Activated naive CD8-positive, alpha-beta T cell treated with anti-CD3 and anti-CD28 coated beads, Interleukin-2, amount 10 ng/mL, durations not matched to agents 7 days and 5 days (primary cell): Measurements from ENCODE around the gene TNIP1. TPM values are rescaled to one million over a fixed set of nuclear protein-coding genes. Genes with fewer than 3 reads are reported as not detected.

Source experiments
- ATAC-seq: fragments of 150-1000 bp; cut with Tn5 transposase; one replicate; pipeline ENCODE4 v1.10.0; 2021; ENCODE audit warnings: low read depth, moderate library complexity
- POLR2A ChIA-PET: fragments of 350-600 bp; sonication (Branson Sonifier 250); formaldehyde crosslinking; loops from one replicate; lab custom pipeline; 2021; ENCODE audit warnings: antibody characterized with exemption; lab: Charles Lee
- DNase-seq: peaks from one replicate; pipeline ENCODE4 v3.0.0; 2021
- H3K27ac Mint-ChIP-seq: one replicate; pipeline ENCODE4 v1.8.0; 2022; ENCODE audit warnings: mild to moderate bottlenecking, mixed read lengths
- H3K27me3 Mint-ChIP-seq: one replicate; pipeline ENCODE4 v1.8.0; 2022; ENCODE audit warnings: mild to moderate bottlenecking, moderate library complexity, mixed read lengths
- H3K36me3 Mint-ChIP-seq: one replicate; pipeline ENCODE4 v1.8.0; 2021; ENCODE audit warnings: mild to moderate bottlenecking, mixed read lengths
- H3K4me1 Mint-ChIP-seq: one replicate; pipeline ENCODE4 v1.8.0; 2021; ENCODE audit warnings: mixed read lengths
- H3K4me3 Mint-ChIP-seq: one replicate; pipeline ENCODE4 v1.8.0; 2022; ENCODE audit warnings: mild to moderate bottlenecking, moderate library complexity, mixed read lengths
- H3K9me3 Mint-ChIP-seq: one replicate; pipeline ENCODE4 v1.8.0; 2021; ENCODE audit warnings: mixed read lengths
- total RNA-seq, 2 experiments: library from RNA; stranded (reverse); gene quantifications; one replicate each; pipeline ENCODE4 v1.2.3, GENCODE V29; 2021

Gene TNIP1
- total RNA-seq, 2 experiments from 2014 or later = 172 to 176 TPM

- ATAC-seq (no peak), DNase-seq (no peak)
- H3K27me3 Mint-ChIP-seq = peaks cover 13% of the 10 kb centered on the region
- H3K4me3 Mint-ChIP-seq = no peak overlapping the region
- H3K4me1 Mint-ChIP-seq = peaks cover 13% of the 10 kb centered on the region
- H3K9me3 Mint-ChIP-seq = no peaks in the 10 kb centered on the region
- POLR2A ChIA-PET = no interaction called here
- H3K27ac Mint-ChIP-seq = no peak overlapping the region
- peaks cover 27% of the 10 kb centered on the region for H3K36me3 Mint-ChIP-seq
Observed at GRCh38 chr5:151023047-151023615, 57.7 kb downstream of the TNIP1 start.

DNA sequence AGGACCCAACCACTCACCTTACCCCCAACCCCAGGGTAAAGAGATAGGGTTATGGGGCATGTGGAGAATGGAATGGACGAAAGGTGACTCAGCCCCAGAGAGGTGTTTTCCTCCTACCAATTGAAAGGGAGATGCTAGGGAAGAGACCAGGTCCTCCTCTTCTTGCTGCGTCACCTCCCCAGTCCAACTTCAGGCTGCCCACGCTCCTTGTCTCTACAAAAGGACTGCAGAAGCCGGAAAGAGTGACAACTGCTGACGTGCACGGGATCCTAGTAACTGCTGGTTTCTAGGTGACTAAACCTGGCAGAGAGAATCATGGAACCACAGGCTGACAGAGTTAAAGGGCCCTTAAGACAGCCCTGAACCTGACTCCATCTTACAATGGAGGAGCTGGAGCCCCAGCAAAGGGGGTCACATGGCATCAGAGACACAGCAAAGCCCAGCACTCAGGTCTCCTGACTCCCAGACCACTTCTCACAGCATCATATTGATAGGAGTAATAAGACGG lies 58.3 kb downstream of the TNIP1 start:
- Mint-ChIP-seq H3K4me3 (no peak overlapping the region), H3K27ac (no peak overlapping the region), H3K9me3 (no peaks in the 10 kb centered on the region), H3K27me3 (peaks cover 13% of the 10 kb centered on the region), H3K4me1 (peaks cover 13% of the 10 kb centered on the region), H3K36me3 (peaks cover 25% of the 10 kb centered on the region)
- POLR2A ChIA-PET = no interaction called here
- no peak for ATAC-seq
- no peak for DNase-seq

- Mint-ChIP-seq H3K36me3 (peaks cover 23% of the 10 kb centered on the region), H3K4me3 (no peak overlapping the region), H3K27ac (no peak overlapping the region), H3K27me3 (peaks cover 17% of the 10 kb centered on the region), H3K9me3 (no peaks in the 10 kb centered on the region), H3K4me1 (peaks cover 13% of the 10 kb centered on the region)
- POLR2A ChIA-PET = no interaction called here
- DNase-seq (no peak), ATAC-seq (no peak)
Observed at GRCh38 chr5:151021746-151022145, 59.1 kb downstream of the TNIP1 start.

GRCh38 chr5:151020304-151021110 lies 60.3 kb downstream of the TNIP1 start, which contains the start of gene GPX3:
Gene GPX3 (plus strand): TSS chr5:151020591. CDS start chr5:151020655, 64 bp downstream.
- H3K4me3 Mint-ChIP-seq = peak within 1 kb of the TSS; percentile 27
- H3K36me3 Mint-ChIP-seq = peaks cover 20% of the 10 kb centered on the region
- POLR2A ChIA-PET = no interaction called here
- DNase-seq (peak; percentile 37), ATAC-seq (peak; percentile 25)
- H3K27me3 Mint-ChIP-seq = peaks cover 17% of the 10 kb centered on the region
- H3K4me1 Mint-ChIP-seq = peaks cover 13% of the 10 kb centered on the region
- no peak within 1 kb of the TSS for H3K27ac Mint-ChIP-seq
- H3K9me3 Mint-ChIP-seq = no peaks in the 10 kb centered on the region

DNA sequence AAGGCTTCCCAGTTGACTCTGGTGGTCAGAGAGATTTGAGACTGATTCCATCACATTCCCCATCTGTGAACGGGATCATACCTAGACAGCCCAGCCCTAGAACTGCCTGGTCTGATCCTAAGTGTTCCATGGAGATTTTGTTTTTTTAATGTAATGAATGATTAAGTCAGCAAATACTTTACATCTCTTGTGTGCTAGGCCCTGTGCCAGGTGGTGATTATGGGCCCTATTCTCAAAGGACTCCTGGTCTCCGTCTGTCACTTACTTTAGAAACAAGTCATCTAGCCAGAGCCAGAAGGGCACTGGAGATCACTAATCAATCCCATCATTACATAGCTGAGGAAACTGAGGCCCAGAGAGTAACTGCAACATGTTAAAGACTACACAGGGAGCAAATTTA lies 61.5 kb downstream of the TNIP1 start:
- Mint-ChIP-seq H3K4me1 (peaks cover 13% of the 10 kb centered on the region), H3K9me3 (no peaks in the 10 kb centered on the region), H3K36me3 (peaks cover 14% of the 10 kb centered on the region), H3K27ac (no peak overlapping the region), H3K27me3 (peaks cover 17% of the 10 kb centered on the region), H3K4me3 (no peak overlapping the region)
- DNase-seq = no peak
- ATAC-seq = no peak
- POLR2A ChIA-PET = no interaction called here

DNA sequence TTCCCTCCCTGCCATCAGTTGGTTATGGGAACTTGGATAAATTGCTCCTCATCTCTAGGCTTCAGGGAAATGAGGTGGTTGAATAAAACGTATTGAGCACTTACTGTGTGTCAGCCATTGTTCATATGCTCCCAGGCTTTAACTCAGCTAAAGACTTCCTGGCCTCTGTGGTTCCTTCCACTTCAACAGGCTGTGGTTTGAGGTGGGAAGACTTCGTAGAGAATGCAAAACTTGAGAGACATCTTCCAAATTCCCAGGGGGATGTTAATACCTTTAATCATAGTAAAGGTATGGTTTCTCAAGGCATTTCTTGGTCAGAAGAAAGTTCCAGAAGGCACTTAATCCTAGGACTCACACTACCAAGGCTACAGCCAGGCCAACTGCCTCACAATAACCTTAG lies 62.0 kb downstream of the TNIP1 start:
- no peak overlapping the region for H3K4me3 Mint-ChIP-seq

GRCh38 chr5:151017897-151018296 lies 62.9 kb downstream of the TNIP1 start:
- DNase-seq (no peak), ATAC-seq (no peak)
- Mint-ChIP-seq H3K27me3 (peaks cover 17% of the 10 kb centered on the region), H3K27ac (no peak overlapping the region), H3K4me3 (no peak overlapping the region), H3K9me3 (no peaks in the 10 kb centered on the region), H3K4me1 (peaks cover 13% of the 10 kb centered on the region), H3K36me3 (peaks cover 11% of the 10 kb centered on the region)
- POLR2A ChIA-PET = no interaction called here

More for the DNA sequence above, 62.0 kb downstream of the TNIP1 start:
- H3K4me1 Mint-ChIP-seq = peaks cover 13% of the 10 kb centered on the region
- H3K27ac Mint-ChIP-seq = no peak overlapping the region
- no peak for DNase-seq
- no peak for ATAC-seq
- POLR2A ChIA-PET = interaction anchor here (0.6 kb wide), 1 partner anchor 318 kb away, joined by 3 read pairs; the partner anchor contains the start of gene RBM22
- peaks cover 17% of the 10 kb centered on the region for H3K27me3 Mint-ChIP-seq
- peaks cover 14% of the 10 kb centered on the region for H3K36me3 Mint-ChIP-seq
- H3K9me3 Mint-ChIP-seq = no peaks in the 10 kb centered on the region

- DNase-seq (no peak), ATAC-seq (no peak)
- H3K27me3 Mint-ChIP-seq = peaks cover 17% of the 10 kb centered on the region
- H3K27ac Mint-ChIP-seq = no peak overlapping the region
- peaks cover 3% of the 10 kb centered on the region for H3K36me3 Mint-ChIP-seq
- H3K4me1 Mint-ChIP-seq = peaks cover 13% of the 10 kb centered on the region
- POLR2A ChIA-PET = no interaction called here
- no peak overlapping the region for H3K4me3 Mint-ChIP-seq
- H3K9me3 Mint-ChIP-seq = no peaks in the 10 kb centered on the region
Observed at GRCh38 chr5:151016700-151017099, 64.1 kb downstream of the TNIP1 start.

GRCh38 chr5:151015974-151016587 lies 64.8 kb downstream of the TNIP1 start:
- peaks cover 12% of the 10 kb centered on the region for H3K4me1 Mint-ChIP-seq
- peaks cover 15% of the 10 kb centered on the region for H3K27me3 Mint-ChIP-seq
- H3K4me3 Mint-ChIP-seq = no peak overlapping the region
- H3K36me3 Mint-ChIP-seq = peaks cover 3% of the 10 kb centered on the region
- POLR2A ChIA-PET = no interaction called here
- H3K9me3 Mint-ChIP-seq = no peaks in the 10 kb centered on the region
- H3K27ac Mint-ChIP-seq = no peak overlapping the region
- ATAC-seq (no peak), DNase-seq (no peak)

- ATAC-seq (no peak), DNase-seq (no peak)
- peaks cover 6% of the 10 kb centered on the region for H3K27me3 Mint-ChIP-seq
- H3K4me3 Mint-ChIP-seq = no peak overlapping the region
- H3K27ac Mint-ChIP-seq = no peak overlapping the region
- no peaks in the 10 kb centered on the region for H3K9me3 Mint-ChIP-seq
- peaks cover 7% of the 10 kb centered on the region for H3K4me1 Mint-ChIP-seq
- H3K36me3 Mint-ChIP-seq = peaks cover 3% of the 10 kb centered on the region
- POLR2A ChIA-PET = no interaction called here
Observed at GRCh38 chr5:151014680-151015343, 66.0 kb downstream of the TNIP1 start.

DNA sequence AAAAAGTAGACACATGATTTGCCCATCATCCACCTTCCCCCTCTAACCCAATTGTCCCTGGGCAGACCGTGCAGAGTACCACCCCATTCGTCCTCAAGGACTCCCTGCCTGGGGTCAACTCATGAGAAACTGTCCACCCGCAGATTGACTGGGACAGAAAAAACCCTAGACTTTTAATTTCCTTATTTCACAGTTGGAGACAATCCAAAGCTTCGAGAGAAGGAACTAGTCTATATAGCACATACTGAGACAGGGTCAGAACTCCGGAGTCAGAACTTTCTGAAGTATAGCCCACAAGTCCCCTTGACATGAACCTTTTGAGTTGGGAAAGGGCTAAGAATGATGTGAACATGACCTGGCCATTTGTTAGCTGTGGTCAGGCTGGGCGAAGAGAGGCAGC lies 68.0 kb downstream of the TNIP1 start:
- H3K4me1 Mint-ChIP-seq = no peaks in the 10 kb centered on the region
- H3K27me3 Mint-ChIP-seq = peaks cover 4% of the 10 kb centered on the region
- no peaks in the 10 kb centered on the region for H3K9me3 Mint-ChIP-seq
- H3K4me3 Mint-ChIP-seq = no peak overlapping the region
- POLR2A ChIA-PET = no interaction called here
- ATAC-seq (no peak), DNase-seq (no peak)
- no peaks in the 10 kb centered on the region for H3K36me3 Mint-ChIP-seq
- H3K27ac Mint-ChIP-seq = no peak overlapping the region

DNA sequence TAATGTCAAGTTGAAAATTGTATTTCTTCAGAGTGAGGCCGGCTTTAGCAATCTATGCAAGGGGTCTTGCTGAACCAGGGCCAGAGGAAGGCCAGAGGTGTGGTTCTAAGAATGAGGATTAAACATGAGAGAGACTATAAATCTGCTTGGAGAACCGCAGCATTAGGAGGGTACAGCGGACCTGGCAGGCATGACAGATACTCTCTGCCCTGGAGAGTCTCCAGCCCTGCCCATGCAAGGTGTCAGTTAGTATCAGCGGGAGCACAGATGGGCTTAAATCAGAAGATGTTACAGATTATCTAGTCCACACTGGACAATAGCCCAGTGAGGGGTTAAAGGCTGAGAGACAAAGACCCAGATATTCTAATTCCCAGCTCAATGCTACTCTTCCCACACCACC lies 71.9 kb downstream of the TNIP1 start:
- no peak overlapping the region for H3K4me3 Mint-ChIP-seq
- H3K27me3 Mint-ChIP-seq = no peaks in the 10 kb centered on the region
- POLR2A ChIA-PET = no interaction called here
- no peaks in the 10 kb centered on the region for H3K36me3 Mint-ChIP-seq
- H3K4me1 Mint-ChIP-seq = no peaks in the 10 kb centered on the region
- no peaks in the 10 kb centered on the region for H3K9me3 Mint-ChIP-seq
- ATAC-seq = no peak
- DNase-seq = no peak
- no peak overlapping the region for H3K27ac Mint-ChIP-seq

- Mint-ChIP-seq H3K9me3 (no peaks in the 10 kb centered on the region), H3K27me3 (no peaks in the 10 kb centered on the region), H3K36me3 (no peaks in the 10 kb centered on the region), H3K27ac (no peak overlapping the region), H3K4me3 (no peak overlapping the region), H3K4me1 (no peaks in the 10 kb centered on the region)
- DNase-seq = no peak
- ATAC-seq = no peak
- POLR2A ChIA-PET = no interaction called here
Observed at GRCh38 chr5:151008210-151008491, 72.7 kb downstream of the TNIP1 start.
